Trophoblast cell (in vitro differentiated cells and primary cell): ENCODE results near the gene NEAT1.

ENCODE experiments used
- DNase-seq, 2 donors: peaks; one replicate each; pipeline ENCODE4 v3.0.0-alpha.2; 2016
- H2AFZ ChIP-seq: 2 replicates; pipeline ENCODE4 v1.6.1; 2013; ENCODE audit warnings: low read length, moderate library complexity, mild to moderate bottlenecking; ENCODE audit not compliant: insufficient read depth, poor library complexity
- H2AK5ac ChIP-seq: 2 replicates; pipeline ENCODE4 v1.6.1; 2013; ENCODE audit warnings: mild to moderate bottlenecking, low read length
- H2BK120ac ChIP-seq: 2 replicates; pipeline ENCODE4 v1.6.1; 2013; ENCODE audit warnings: low read length, mild to moderate bottlenecking, moderate library complexity; ENCODE audit not compliant: insufficient read depth, poor library complexity
- H2BK12ac ChIP-seq: 2 replicates; pipeline ENCODE4 v1.6.1; 2013; ENCODE audit warnings: mild to moderate bottlenecking, low read length, moderate library complexity
- H2BK5ac ChIP-seq: 2 replicates; pipeline ENCODE4 v1.6.1; 2013; ENCODE audit warnings: low read length, low read depth, moderate library complexity, mild to moderate bottlenecking; ENCODE audit not compliant: poor library complexity
- H3K14ac ChIP-seq: 2 replicates; pipeline ENCODE4 v1.6.1; 2013; ENCODE audit warnings: mild to moderate bottlenecking, low read length
- H3K18ac ChIP-seq: 2 replicates; pipeline ENCODE4 v1.6.1; 2013; ENCODE audit warnings: mild to moderate bottlenecking, low read length
- H3K23ac ChIP-seq: 2 replicates; pipeline ENCODE4 v1.6.1; 2013; ENCODE audit warnings: low read length
- H3K27ac ChIP-seq: 2 replicates; pipeline ENCODE4 v1.5.1; 2013; ENCODE audit warnings: low read depth, mild to moderate bottlenecking, inconsistent platforms, low read length, moderate library complexity
- H3K27me3 ChIP-seq: 2 replicates; pipeline ENCODE4 v1.6.1; 2013; ENCODE audit warnings: inconsistent platforms, mild to moderate bottlenecking, low read length, moderate library complexity; ENCODE audit not compliant: insufficient read depth
- H3K36me3 ChIP-seq, 2 experiments: 1 replicate in 1 of 2; 2 replicates in 1 of 2; pipeline ENCODE4 v1.6.1; 2013; ENCODE audit warnings: low read length in 2 of 2, mild to moderate bottlenecking in 2 of 2, moderate library complexity in 1 of 2; ENCODE audit not compliant: insufficient read depth in 2 of 2, control insufficient read depth in 1 of 2
- H3K4ac ChIP-seq: 2 replicates; pipeline ENCODE4 v1.6.1; 2013; ENCODE audit warnings: low read depth, mild to moderate bottlenecking, low read length, moderate library complexity
- H3K4me1 ChIP-seq, 2 experiments: 1 replicate in 1 of 2; 2 replicates in 1 of 2; pipeline ENCODE4 v1.6.1; 2013; ENCODE audit warnings: low read length in 2 of 2, mild to moderate bottlenecking in 2 of 2, moderate library complexity in 1 of 2; ENCODE audit not compliant: insufficient read depth in 2 of 2, control insufficient read depth in 1 of 2
- H3K4me2 ChIP-seq: 2 replicates; pipeline ENCODE4 v1.6.1; 2013; ENCODE audit warnings: inconsistent platforms, mild to moderate bottlenecking, low read length, moderate library complexity
- H3K4me3 ChIP-seq: 2 replicates; pipeline ENCODE4 v1.5.1; 2013; ENCODE audit warnings: mild to moderate bottlenecking, low read depth, low read length, inconsistent platforms
- H3K79me1 ChIP-seq: one replicate; pipeline ENCODE4 v1.6.1; 2013; ENCODE audit warnings: low read length
- H3K79me2 ChIP-seq: 2 replicates; pipeline ENCODE4 v1.6.1; 2013; ENCODE audit warnings: low read length, mild to moderate bottlenecking; ENCODE audit not compliant: control insufficient read depth, insufficient read depth, poor library complexity
- H3K9ac ChIP-seq: 2 replicates; pipeline ENCODE4 v1.6.1; 2013; ENCODE audit warnings: mild to moderate bottlenecking, low read length
- H3K9me3 ChIP-seq: 2 replicates; pipeline ENCODE4 v1.6.1; 2013; ENCODE audit warnings: low read depth, mild to moderate bottlenecking, control low read depth, inconsistent platforms, low read length; ENCODE audit not compliant: insufficient read depth
- H4K12ac ChIP-seq: 2 replicates; pipeline ENCODE4 v1.6.1; 2013; ENCODE audit warnings: low read depth, mild to moderate bottlenecking, low read length, moderate library complexity
- H4K8ac ChIP-seq: 2 replicates; pipeline ENCODE4 v1.6.1; 2013; ENCODE audit warnings: low read depth, mild to moderate bottlenecking, low read length, moderate library complexity
- H4K91ac ChIP-seq: one replicate; pipeline ENCODE4 v1.6.1; 2013; ENCODE audit warnings: low read depth, mild to moderate bottlenecking, low read length, moderate library complexity
- WGBS: extraction: QIAGEN DNeasy Blood & Tissue Kit; methylation state at CpG from one replicate; pipeline ENCODE4 v1.1.7; 2013; ENCODE audit warnings: missing lambda C conversion rate; ENCODE audit not compliant: insufficient read length, insufficient coverage; ENCODE audit errors: extremely low coverage; 5-methylcytosine and 5-hydroxymethylcytosine counted together

NEAT1 gene

DNA sequence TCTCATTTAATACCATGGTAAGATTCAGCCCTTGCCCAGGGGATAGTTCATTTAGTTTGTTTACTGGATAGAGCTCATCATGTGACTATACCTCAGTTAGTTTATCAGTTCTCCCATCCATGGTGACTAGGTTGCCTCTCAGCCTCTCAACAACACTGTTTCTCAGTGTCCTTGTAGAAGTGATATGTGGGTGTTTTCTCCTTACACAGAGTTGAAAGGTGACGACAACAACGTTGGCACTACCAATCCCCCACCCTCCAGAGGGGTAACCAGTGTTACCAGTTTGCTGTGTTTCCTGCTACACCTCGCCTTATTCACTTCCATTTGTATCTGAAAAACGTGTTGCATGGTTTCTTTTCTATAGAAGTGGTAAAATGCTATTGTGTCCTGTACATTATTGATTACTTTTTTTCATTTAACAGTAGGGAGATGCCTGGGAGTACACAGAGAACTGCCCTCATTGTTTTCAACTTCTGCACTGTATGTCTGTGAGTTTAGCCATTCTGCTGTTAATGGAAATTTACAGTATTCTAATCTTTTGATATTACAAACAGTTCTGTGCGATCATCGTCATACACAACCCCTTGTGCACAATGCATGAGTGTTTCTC, 11.6 kb downstream of the NEAT1 start:
- peak overlapping the region; percentile 34 for H3K27ac ChIP-seq
- no peak overlapping the region for H4K91ac ChIP-seq
- H3K27me3 ChIP-seq: no peaks in the 10 kb centered on the region
- peak overlapping the region; percentile 67 for H3K23ac ChIP-seq
- H3K4me1 ChIP-seq: peaks cover 4 to 10% of the 10 kb centered on the region in 2 experiments
- no peak overlapping the region for H2BK12ac ChIP-seq
- no peak overlapping the region for H4K8ac ChIP-seq
- DNase-seq: peak in 1 of 2 donors; percentile 30
- no peaks in the 10 kb centered on the region for H3K9me3 ChIP-seq
- H3K4me2 ChIP-seq: no peak overlapping the region
- H3K4ac ChIP-seq: no peak overlapping the region
- no peak overlapping the region for H3K4me3 ChIP-seq
- no peak overlapping the region for H2BK5ac ChIP-seq
- H3K9ac ChIP-seq: no peak overlapping the region
- H3K14ac ChIP-seq: no peak overlapping the region
- H3K36me3 ChIP-seq: peaks cover 16 to 32% of the 10 kb centered on the region in 2 experiments
- peaks cover 1% of the 10 kb centered on the region for H3K79me1 ChIP-seq
- peaks cover 7% of the 10 kb centered on the region for H3K79me2 ChIP-seq
- no CpG with 5 or more reads among the region's 6 CpGs for WGBS
- H2BK120ac ChIP-seq: no peak overlapping the region
- no peak overlapping the region for H2AFZ ChIP-seq
- H3K18ac ChIP-seq: peak overlapping the region; percentile 14
- H4K12ac ChIP-seq: no peak overlapping the region
- no peak overlapping the region for H2AK5ac ChIP-seq

DNA sequence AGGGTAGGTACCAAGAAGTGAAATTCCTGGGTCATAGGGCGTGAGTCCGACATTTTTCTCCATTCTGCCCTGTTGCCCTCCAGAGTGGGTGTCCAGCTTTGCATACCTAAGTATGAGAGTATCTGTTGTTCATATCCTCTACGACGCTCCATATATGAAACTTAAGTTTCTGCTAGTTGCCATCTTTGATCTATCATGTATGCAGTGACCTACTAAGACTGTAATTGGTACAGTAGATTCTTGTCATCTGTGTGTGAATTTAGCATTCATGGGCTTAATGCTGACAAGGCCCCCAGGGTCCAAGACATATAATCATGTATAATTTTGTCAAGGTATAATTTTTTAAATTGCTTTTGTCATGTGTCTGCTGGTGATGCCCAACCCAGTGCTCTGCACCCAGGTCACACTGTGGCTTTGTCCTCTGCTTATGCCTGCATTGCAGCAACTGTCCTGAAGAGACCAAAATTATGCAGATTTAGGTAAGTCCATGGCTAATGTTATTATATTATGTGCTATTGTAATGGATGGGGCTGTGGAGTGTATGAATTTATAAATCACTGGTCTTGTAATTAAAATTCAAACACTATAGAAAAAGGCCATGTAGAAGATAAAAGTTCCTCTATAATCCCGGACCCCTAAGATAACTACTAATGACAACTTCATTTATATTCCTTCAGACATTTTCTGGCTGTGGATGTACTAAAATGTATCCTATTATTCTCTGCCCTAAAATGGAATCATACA, 12.2 kb downstream of the NEAT1 start:
- H3K23ac ChIP-seq: no peak overlapping the region
- H3K9me3 ChIP-seq: no peaks in the 10 kb centered on the region
- H4K8ac ChIP-seq: no peak overlapping the region
- H2AK5ac ChIP-seq: no peak overlapping the region
- H3K4me1 ChIP-seq: peaks cover under 1 to 6% of the 10 kb centered on the region in 2 experiments
- H3K4me3 ChIP-seq: no peak overlapping the region
- WGBS: no CpG with 5 or more reads among the region's 5 CpGs
- H2BK120ac ChIP-seq: no peak overlapping the region
- peak in 1 of 2 donors; percentile 26 for DNase-seq
- no peak overlapping the region for H3K27ac ChIP-seq
- no peak overlapping the region for H3K14ac ChIP-seq
- H3K27me3 ChIP-seq: no peaks in the 10 kb centered on the region
- H3K18ac ChIP-seq: no peak overlapping the region
- no peak overlapping the region for H2BK12ac ChIP-seq
- H4K12ac ChIP-seq: no peak overlapping the region
- no peak overlapping the region for H4K91ac ChIP-seq
- H3K4me2 ChIP-seq: no peak overlapping the region
- H2BK5ac ChIP-seq: no peak overlapping the region
- no peak overlapping the region for H3K4ac ChIP-seq
- no peak overlapping the region for H2AFZ ChIP-seq
- H3K9ac ChIP-seq: no peak overlapping the region
- peaks cover 16 to 30% of the 10 kb centered on the region in 2 experiments for H3K36me3 ChIP-seq
- H3K79me1 ChIP-seq: no peaks in the 10 kb centered on the region
- H3K79me2 ChIP-seq: peaks cover 4% of the 10 kb centered on the region

GRCh38 chr11:65435411-65435931, 12.9 kb downstream of the NEAT1 start:
- no CpG with 5 or more reads among the region's 9 CpGs for WGBS
- peak in 1 of 2 donors; percentile 17 for DNase-seq
- no peak overlapping the region for H4K91ac ChIP-seq
- no peak overlapping the region for H3K4ac ChIP-seq
- no peak overlapping the region for H4K12ac ChIP-seq
- H2BK120ac ChIP-seq: no peak overlapping the region
- H3K79me1 ChIP-seq: no peaks in the 10 kb centered on the region
- H2AFZ ChIP-seq: no peak overlapping the region
- H2AK5ac ChIP-seq: no peak overlapping the region
- no peak overlapping the region for H3K9ac ChIP-seq
- H2BK5ac ChIP-seq: no peak overlapping the region
- H3K27ac ChIP-seq: no peak overlapping the region
- no peak overlapping the region for H2BK12ac ChIP-seq
- no peak overlapping the region for H3K14ac ChIP-seq
- no peak overlapping the region for H3K23ac ChIP-seq
- no peak overlapping the region for H3K4me3 ChIP-seq
- no peak overlapping the region for H3K18ac ChIP-seq
- H4K8ac ChIP-seq: peak overlapping the region; percentile 1
- no peak overlapping the region for H3K4me2 ChIP-seq
- H3K27me3 ChIP-seq: no peaks in the 10 kb centered on the region
- no peaks in the 10 kb centered on the region for H3K9me3 ChIP-seq
- peaks cover 4% of the 10 kb centered on the region for H3K79me2 ChIP-seq
- peaks cover 0 to 6% of the 10 kb centered on the region in 2 experiments for H3K4me1 ChIP-seq
- H3K36me3 ChIP-seq: peaks cover 16 to 29% of the 10 kb centered on the region in 2 experiments

DNA sequence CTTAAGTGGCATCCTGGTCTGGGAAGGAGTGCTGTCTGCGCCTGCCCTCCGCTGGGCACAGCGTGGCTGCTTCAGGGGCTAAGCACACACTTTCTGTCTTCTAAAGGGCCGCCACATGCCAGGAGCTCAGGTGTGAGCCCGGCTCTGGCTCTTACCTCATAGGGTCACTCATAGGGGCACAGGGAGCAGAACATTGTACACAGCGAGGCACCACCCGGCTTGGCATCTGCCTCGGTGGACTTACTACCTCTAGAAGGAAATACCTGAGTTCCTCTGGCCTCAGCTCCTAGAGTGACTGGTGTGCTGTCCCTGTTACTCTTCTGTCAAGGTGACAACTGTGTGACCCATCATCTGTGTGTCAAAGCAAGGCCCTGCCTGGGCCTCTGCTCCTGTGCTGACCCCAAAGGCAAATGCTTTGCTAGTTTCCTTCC, 13.4 kb downstream of the NEAT1 start:
- Histone ChIP-seq H4K8ac (no peak overlapping the region), H2AFZ (no peak overlapping the region), H3K27ac (no peak overlapping the region), H3K4ac (no peak overlapping the region), H3K27me3 (no peaks in the 10 kb centered on the region), H3K14ac (no peak overlapping the region), H2AK5ac (no peak overlapping the region), H2BK12ac (no peak overlapping the region), H3K36me3 (peaks cover 16 to 29% of the 10 kb centered on the region in 2 experiments), H3K9ac (no peak overlapping the region), H2BK5ac (no peak overlapping the region), H3K18ac (no peak overlapping the region), H3K23ac (no peak overlapping the region), H3K4me3 (no peak overlapping the region), H3K79me2 (peaks cover 4% of the 10 kb centered on the region), H3K4me2 (no peak overlapping the region), H3K79me1 (no peaks in the 10 kb centered on the region), H3K4me1 (peaks cover under 1 to 7% of the 10 kb centered on the region in 2 experiments), H4K91ac (no peak overlapping the region), H4K12ac (no peak overlapping the region), H3K9me3 (no peaks in the 10 kb centered on the region), H2BK120ac (no peak overlapping the region)
- peak; percentile 56 to 63 for DNase-seq
- no CpG with 5 or more reads among the region's 8 CpGs for WGBS
